Astrocyte (in vitro differentiated cells and primary cell): Measurements from ENCODE around the gene CERKL. TPM values are rescaled to one million over a fixed set of nuclear protein-coding genes. Genes with fewer than 3 reads are reported as not detected.

Experiments used
- DNase-seq: peaks from one replicate; pipeline ENCODE4 v3.0.0-alpha.2; 2010; ENCODE audit warnings: low read depth
- FAIRE-seq: peaks from 2 replicates; lab custom pipeline; 2011; peaks lifted over from hg19 to GRCh38; lab: Jason Lieb, UNC
- H2AFZ ChIP-seq: 2 replicates; pipeline ENCODE4 v1.6.0; 2012; ENCODE audit warnings: low read depth, low read length, inconsistent platforms
- H3K27ac ChIP-seq: 2 replicates; pipeline ENCODE4 v1.5.1; 2011; ENCODE audit warnings: low read depth, low read length, inconsistent platforms
- H3K27me3 ChIP-seq: 2 replicates; pipeline ENCODE4 v1.6.0; 2011; ENCODE audit warnings: low read length, inconsistent platforms; ENCODE audit not compliant: insufficient read depth
- H3K36me3 ChIP-seq: 2 replicates; pipeline ENCODE4 v1.5.1; 2011; ENCODE audit warnings: low read length, inconsistent platforms; ENCODE audit not compliant: insufficient read depth
- H3K4me1 ChIP-seq: 2 replicates; pipeline ENCODE4 v1.5.1; 2011; ENCODE audit warnings: low read length, inconsistent platforms; ENCODE audit not compliant: insufficient read depth
- H3K4me2 ChIP-seq: 2 replicates; pipeline ENCODE4 v1.6.0; 2012; ENCODE audit warnings: low read length, inconsistent platforms
- H3K4me3 ChIP-seq: 2 replicates; pipeline ENCODE4 v1.5.1; 2011; ENCODE audit warnings: low read depth, mild to moderate bottlenecking, low read length, inconsistent platforms; ENCODE audit not compliant: insufficient read depth
- H3K79me2 ChIP-seq: 2 replicates; pipeline ENCODE4 v1.6.0; 2012; ENCODE audit warnings: mild to moderate bottlenecking, low read length, inconsistent platforms; ENCODE audit not compliant: insufficient read depth
- H3K9ac ChIP-seq: 2 replicates; pipeline ENCODE4 v1.6.0; 2012; ENCODE audit warnings: mild to moderate bottlenecking, low read length, inconsistent platforms
- H3K9me3 ChIP-seq: 2 replicates; pipeline ENCODE4 v1.5.1; 2012; ENCODE audit warnings: low read depth, mild to moderate bottlenecking, low read length, inconsistent platforms; ENCODE audit not compliant: insufficient read depth
- H4K20me1 ChIP-seq: 2 replicates; pipeline ENCODE4 v1.6.0; 2012; ENCODE audit warnings: low read length, inconsistent platforms; ENCODE audit not compliant: insufficient read depth
- H3K27ac Mint-ChIP-seq: one replicate; pipeline ENCODE4 v1.8.0; 2021; ENCODE audit warnings: mild to moderate bottlenecking, mixed read lengths; ENCODE audit not compliant: unreplicated experiment
- H3K27me3 Mint-ChIP-seq: one replicate; pipeline ENCODE4 v1.8.0; 2021; ENCODE audit warnings: low read depth, mixed read lengths; ENCODE audit not compliant: unreplicated experiment
- H3K36me3 Mint-ChIP-seq: one replicate; pipeline ENCODE4 v1.8.0; 2021; ENCODE audit warnings: low read depth, mixed read lengths; ENCODE audit not compliant: unreplicated experiment
- H3K4me1 Mint-ChIP-seq: one replicate; pipeline ENCODE4 v1.8.0; 2021; ENCODE audit warnings: low read depth, mixed read lengths; ENCODE audit not compliant: unreplicated experiment
- H3K4me3 Mint-ChIP-seq: one replicate; pipeline ENCODE4 v1.8.0; 2021; ENCODE audit warnings: mild to moderate bottlenecking, moderate library complexity, mixed read lengths; ENCODE audit not compliant: unreplicated experiment
- H3K9me3 Mint-ChIP-seq: one replicate; pipeline ENCODE4 v1.8.0; 2021; ENCODE audit warnings: mild to moderate bottlenecking, mixed read lengths; ENCODE audit not compliant: unreplicated experiment
- EZH2 ChIP-seq: IDR thresholded peaks from 2 replicates; pipeline ENCODE4 v1.6.1; 2012; ENCODE audit warnings: mild to moderate bottlenecking, low read length, inconsistent platforms; ENCODE audit not compliant: insufficient read depth
- total RNA-seq: library from RNA; stranded (reverse); gene quantifications from 2 replicates; pipeline ENCODE4 v1.2.1, GENCODE V29; 2021
- TF ChIP-seq, protein P1 (sequence below): IDR thresholded peaks from 2 replicates; pipeline ENCODE4 v1.5.1; 2011; ENCODE audit warnings: low read depth, mild to moderate bottlenecking, inconsistent platforms, low read length, moderate library complexity; ENCODE audit not compliant: insufficient read depth

The CERKL gene
- total RNA-seq, 1 donor from 2014 or later, result 0.16 TPM

DNA sequence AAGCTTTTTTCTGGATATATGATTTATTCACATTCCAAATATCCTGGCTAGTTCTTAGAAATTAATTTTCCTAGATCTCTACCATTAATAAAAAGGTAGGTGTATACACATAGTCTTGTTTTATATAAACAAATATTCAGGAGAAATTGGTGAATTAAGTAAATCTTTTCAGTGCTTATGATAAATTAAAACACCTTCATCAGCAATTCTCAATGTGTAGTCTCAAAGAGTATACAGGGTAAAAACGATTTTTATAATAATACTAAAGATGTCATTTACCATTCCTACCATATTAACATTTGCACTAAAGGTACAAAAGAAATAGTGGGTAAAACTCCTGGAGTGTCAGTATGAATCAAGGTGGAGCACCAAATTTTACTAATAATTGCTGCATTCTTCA lies 40.2 kb downstream of the CERKL start:
- no peak for TF ChIP-seq EZH2
- TF ChIP-seq, protein P1, sequence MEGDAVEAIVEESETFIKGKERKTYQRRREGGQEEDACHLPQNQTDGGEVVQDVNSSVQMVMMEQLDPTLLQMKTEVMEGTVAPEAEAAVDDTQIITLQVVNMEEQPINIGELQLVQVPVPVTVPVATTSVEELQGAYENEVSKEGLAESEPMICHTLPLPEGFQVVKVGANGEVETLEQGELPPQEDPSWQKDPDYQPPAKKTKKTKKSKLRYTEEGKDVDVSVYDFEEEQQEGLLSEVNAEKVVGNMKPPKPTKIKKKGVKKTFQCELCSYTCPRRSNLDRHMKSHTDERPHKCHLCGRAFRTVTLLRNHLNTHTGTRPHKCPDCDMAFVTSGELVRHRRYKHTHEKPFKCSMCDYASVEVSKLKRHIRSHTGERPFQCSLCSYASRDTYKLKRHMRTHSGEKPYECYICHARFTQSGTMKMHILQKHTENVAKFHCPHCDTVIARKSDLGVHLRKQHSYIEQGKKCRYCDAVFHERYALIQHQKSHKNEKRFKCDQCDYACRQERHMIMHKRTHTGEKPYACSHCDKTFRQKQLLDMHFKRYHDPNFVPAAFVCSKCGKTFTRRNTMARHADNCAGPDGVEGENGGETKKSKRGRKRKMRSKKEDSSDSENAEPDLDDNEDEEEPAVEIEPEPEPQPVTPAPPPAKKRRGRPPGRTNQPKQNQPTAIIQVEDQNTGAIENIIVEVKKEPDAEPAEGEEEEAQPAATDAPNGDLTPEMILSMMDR, result no peak
- H3K4me2 ChIP-seq, result no peak overlapping the region
- no peaks in the 10 kb centered on the region for H3K4me1 ChIP-seq
- H3K27ac Mint-ChIP-seq, result no peak overlapping the region
- H3K4me1 Mint-ChIP-seq, result no peaks in the 10 kb centered on the region
- H3K79me2 ChIP-seq, result no peaks in the 10 kb centered on the region
- H3K4me3 ChIP-seq, result no peak overlapping the region
- H3K4me3 Mint-ChIP-seq, result no peak overlapping the region
- DNase-seq, result no peak
- no peak overlapping the region for H2AFZ ChIP-seq
- H3K36me3 ChIP-seq, result no peaks in the 10 kb centered on the region
- peaks cover 4% of the 10 kb centered on the region for H3K27me3 Mint-ChIP-seq
- H3K27me3 ChIP-seq, result no peaks in the 10 kb centered on the region
- no peaks in the 10 kb centered on the region for H3K9me3 ChIP-seq
- FAIRE-seq, result no peak
- no peaks in the 10 kb centered on the region for H3K9me3 Mint-ChIP-seq
- no peak overlapping the region for H3K27ac ChIP-seq
- H4K20me1 ChIP-seq, result no peaks in the 10 kb centered on the region
- H3K9ac ChIP-seq, result no peak overlapping the region
- no peaks in the 10 kb centered on the region for H3K36me3 Mint-ChIP-seq

DNA sequence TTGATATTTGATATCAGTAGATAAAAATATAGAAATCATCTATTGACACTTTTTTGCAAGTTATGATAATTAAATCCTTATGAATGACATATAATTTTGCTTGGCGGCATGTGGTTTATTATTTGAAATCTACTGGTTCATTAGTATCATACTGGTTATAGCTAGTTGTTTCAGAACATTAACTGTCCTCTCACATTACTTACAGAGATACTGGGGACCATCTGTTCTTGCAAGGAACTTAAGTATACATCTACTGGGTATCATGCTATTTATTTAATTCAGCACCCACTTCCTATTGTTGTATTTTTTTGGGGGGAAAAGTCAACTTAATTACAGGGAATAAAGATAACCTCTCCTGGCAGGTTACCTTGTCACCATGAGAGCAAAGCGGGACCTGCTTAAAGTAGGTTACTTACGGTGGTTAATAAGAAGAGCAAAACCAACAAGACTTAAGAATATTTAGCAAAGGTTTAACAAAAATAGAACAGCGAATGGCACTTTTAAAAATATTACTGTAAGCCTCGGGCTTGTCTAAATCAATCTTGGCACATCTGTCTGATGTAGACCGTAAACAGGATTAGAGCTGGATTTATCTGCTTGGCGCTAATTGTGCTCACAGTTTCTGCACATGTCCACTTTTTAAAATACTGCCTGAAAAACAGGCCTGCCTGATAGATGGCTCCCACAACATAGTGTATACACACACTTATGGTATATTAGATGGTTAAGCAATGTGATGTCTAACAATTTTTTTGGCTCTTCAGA lies 41.8 kb downstream of the CERKL start:
- no peaks in the 10 kb centered on the region for H3K79me2 ChIP-seq
- no peaks in the 10 kb centered on the region for H3K9me3 Mint-ChIP-seq
- FAIRE-seq, result no peak

More for the DNA sequence above, 41.8 kb downstream of the CERKL start:
- TF ChIP-seq, protein P1, result no peak
- TF ChIP-seq EZH2, result no peak
- Mint-ChIP-seq H3K27me3 (peaks cover under 1% of the 10 kb centered on the region), H3K4me3 (no peak overlapping the region), H3K27ac (no peak overlapping the region), H3K36me3 (no peaks in the 10 kb centered on the region), H3K4me1 (no peaks in the 10 kb centered on the region)
- no peaks in the 10 kb centered on the region for H3K27me3 ChIP-seq
- H3K4me2 ChIP-seq, result no peak overlapping the region
- no peaks in the 10 kb centered on the region for H4K20me1 ChIP-seq
- H3K4me1 ChIP-seq, result no peaks in the 10 kb centered on the region
- no peak overlapping the region for H3K4me3 ChIP-seq
- no peak for DNase-seq
- no peak overlapping the region for H3K9ac ChIP-seq
- no peak overlapping the region for H2AFZ ChIP-seq
- H3K27ac ChIP-seq, result no peak overlapping the region
- no peaks in the 10 kb centered on the region for H3K9me3 ChIP-seq
- no peaks in the 10 kb centered on the region for H3K36me3 ChIP-seq
